B cell (primary cell): ENCODE data around the gene DPYSL4. TPM values are rescaled to one million over a fixed set of nuclear protein-coding genes. Genes with fewer than 3 reads are reported as not detected.

Experiments
- ATAC-seq: fragments of 200-7000 bp; cut with Tn5 transposase; one replicate; pipeline ENCODE4 v1.10.0; 2021; ENCODE audit warnings: low read depth, mild to moderate bottlenecking, moderate number of reproducible peaks, moderate library complexity
- CTCF ChIA-PET: fragments of 350-600 bp; sonication (Branson Sonifier 250); formaldehyde crosslinking; loops from one replicate; lab custom pipeline; 2021; ENCODE audit warnings: antibody characterized with exemption, inconsistent platforms; lab: Charles Lee
- POLR2A ChIA-PET: fragments of 350-600 bp; sonication (Branson Sonifier 250); formaldehyde crosslinking; loops from one replicate; lab custom pipeline; 2021; ENCODE audit warnings: antibody characterized with exemption; lab: Charles Lee
- DNase-seq: peaks from one replicate; pipeline ENCODE4 v3.0.0; 2013
- H2AFZ ChIP-seq: 2 replicates; pipeline ENCODE4 v1.6.1; 2012; ENCODE audit warnings: mild to moderate bottlenecking, low read depth, low read length; ENCODE audit not compliant: insufficient read depth, poor library complexity, severe bottlenecking
- H3K27ac ChIP-seq, 2 donors: 1 replicate in 1 of 2; 2 replicates in 1 of 2; pipeline ENCODE4 v1.5.1; 2012 to 2013; ENCODE audit warnings: low read length in 2 of 2, mild to moderate bottlenecking in 2 of 2, moderate library complexity in 1 of 2
- H3K27me3 ChIP-seq, 4 experiments: fragments of 200-600 bp in 1 of 4; sonication (generic) in 1 of 4; replicated peaks in 1 of 4; 1 replicate in 2 of 4; 2 replicates in 2 of 4; pipeline versions ENCODE4 v1.6.1 to v1.7.0; 2013 to 2016; ENCODE audit warnings: low read length in 3 of 4, mild to moderate bottlenecking in 2 of 4, mixed read lengths in 1 of 4, moderate library complexity in 1 of 4; ENCODE audit not compliant: insufficient read depth in 4 of 4, control insufficient read depth in 3 of 4; ENCODE audit errors: control extremely low read depth in 1 of 4
- H3K36me3 ChIP-seq, 2 experiments: replicated peaks in 1 of 2; 1 replicate in 1 of 2; 2 replicates in 1 of 2; pipeline versions ENCODE4 v1.6.1 to v1.7.1; 2013; ENCODE audit warnings: low read length in 1 of 2; ENCODE audit not compliant: insufficient read depth in 2 of 2, control insufficient read depth in 1 of 2; ENCODE audit errors: control extremely low read depth in 1 of 2, extremely low read depth in 1 of 2
- H3K4me1 ChIP-seq, 2 donors: fragments of 200-600 bp in 1 of 2; sonication (generic) in 1 of 2; 1 replicate in 1 of 2; 2 replicates in 1 of 2; pipeline versions ENCODE4 v1.5.1 to v1.6.1; 2013 to 2017; ENCODE audit warnings: low read length in 2 of 2; ENCODE audit not compliant: control insufficient read depth in 2 of 2, insufficient read depth in 2 of 2
- H3K4me2 ChIP-seq: replicated peaks from 2 replicates; pipeline ENCODE3; 2012; ENCODE audit warnings: mild to moderate bottlenecking, low read depth, low read length; ENCODE audit not compliant: poor library complexity, severe bottlenecking
- H3K4me3 ChIP-seq, 5 experiments: fragments of 200-600 bp in 1 of 5; sonication (generic) in 1 of 5; 1 replicate in 3 of 5; 2 replicates in 2 of 5; pipeline versions ENCODE4 v1.5.1 to v1.7.0; 2011 to 2016; ENCODE audit warnings: low read length in 4 of 5, mild to moderate bottlenecking in 4 of 5, low read depth in 2 of 5, control low read depth in 1 of 5, moderate library complexity in 1 of 5; ENCODE audit not compliant: insufficient read depth in 1 of 5; ENCODE audit errors: control extremely low read depth in 1 of 5, extremely low read depth in 1 of 5
- H3K79me2 ChIP-seq: fragments of 200-600 bp; sonication (generic); one replicate; pipeline ENCODE4 v1.6.0; 2016; ENCODE audit warnings: low read length; ENCODE audit not compliant: control insufficient read depth, insufficient read depth
- H3K9ac ChIP-seq: fragments of 200-600 bp; sonication (generic); 2 replicates; pipeline ENCODE4 v1.6.1; 2017; ENCODE audit warnings: mild to moderate bottlenecking, low read length, moderate library complexity
- H3K9me3 ChIP-seq, 3 donors: one replicate each; pipeline versions ENCODE4 v1.6.1 to v1.7.1; 2013; ENCODE audit warnings: low read length in 2 of 3; ENCODE audit not compliant: control insufficient read depth in 2 of 3, insufficient read depth in 1 of 3; ENCODE audit errors: control extremely low read depth in 1 of 3
- H4K20me1 ChIP-seq: 2 replicates; pipeline ENCODE4 v1.6.0; 2012; ENCODE audit warnings: mild to moderate bottlenecking, low read length; ENCODE audit not compliant: insufficient read depth, control insufficient read depth, poor library complexity, severe bottlenecking
- H3K27ac Mint-ChIP-seq: one replicate; pipeline ENCODE4 v1.8.0; 2021; ENCODE audit warnings: mixed read lengths
- H3K27me3 Mint-ChIP-seq: one replicate; pipeline ENCODE4 v1.8.0; 2021; ENCODE audit warnings: mixed read lengths
- H3K4me1 Mint-ChIP-seq: one replicate; pipeline ENCODE4 v1.8.0; 2021; ENCODE audit warnings: mixed read lengths
- H3K4me3 Mint-ChIP-seq: one replicate; pipeline ENCODE4 v1.8.0; 2021; ENCODE audit warnings: mixed read lengths
- H3K9me3 Mint-ChIP-seq: one replicate; pipeline ENCODE4 v1.8.0; 2022; ENCODE audit warnings: mixed read lengths; ENCODE audit not compliant: insufficient read depth
- EZH2 ChIP-seq: IDR thresholded peaks from 2 replicates; pipeline ENCODE4 v1.6.1; 2012; ENCODE audit warnings: borderline replicate concordance, low read depth, mild to moderate bottlenecking, moderate library complexity, low read length; ENCODE audit not compliant: insufficient read depth, poor library complexity, severe bottlenecking
- WGBS: methylation state at CpG from one replicate; pipeline ENCODE4 v1.1.5; 2013; ENCODE audit warnings: missing lambda C conversion rate; ENCODE audit not compliant: insufficient coverage; 5-methylcytosine and 5-hydroxymethylcytosine counted together
- intact Hi-C: fragments of 100-400 bp; cut with micrococcal nuclease; formaldehyde crosslinking; loops from one replicate; pipeline ENCODE4 v1.10.0; 2022
- polyA plus RNA-seq: library from polyadenylated mRNA; depleted of rRNA; stranded (reverse); fragments of >200 nt; gene quantifications from 2 replicates; pipeline ENCODE4 v1.2.3, GENCODE V29; 2012
- total RNA-seq, 2 donors: library from RNA; stranded (reverse); fragments of 120-200 nt in 1 of 2; gene quantifications; 1 replicate in 1 of 2; 2 replicates in 1 of 2; pipeline versions ENCODE4 v1.2.3 to v1.2.4, GENCODE V29; 2013 to 2022
- TF ChIP-seq, protein P1 (sequence below): fragments of 200-600 bp; IDR thresholded peaks from one replicate; pipeline ENCODE4 v1.8.0; 2022; ENCODE audit warnings: antibody characterized with exemption, mild to moderate bottlenecking

Gene DPYSL4
- total and polyA plus RNA-seq, 2 donors (not counting 1 experiment from before 2014, with no cell fraction given), result 0.03 to 0.22 TPM

DNA sequence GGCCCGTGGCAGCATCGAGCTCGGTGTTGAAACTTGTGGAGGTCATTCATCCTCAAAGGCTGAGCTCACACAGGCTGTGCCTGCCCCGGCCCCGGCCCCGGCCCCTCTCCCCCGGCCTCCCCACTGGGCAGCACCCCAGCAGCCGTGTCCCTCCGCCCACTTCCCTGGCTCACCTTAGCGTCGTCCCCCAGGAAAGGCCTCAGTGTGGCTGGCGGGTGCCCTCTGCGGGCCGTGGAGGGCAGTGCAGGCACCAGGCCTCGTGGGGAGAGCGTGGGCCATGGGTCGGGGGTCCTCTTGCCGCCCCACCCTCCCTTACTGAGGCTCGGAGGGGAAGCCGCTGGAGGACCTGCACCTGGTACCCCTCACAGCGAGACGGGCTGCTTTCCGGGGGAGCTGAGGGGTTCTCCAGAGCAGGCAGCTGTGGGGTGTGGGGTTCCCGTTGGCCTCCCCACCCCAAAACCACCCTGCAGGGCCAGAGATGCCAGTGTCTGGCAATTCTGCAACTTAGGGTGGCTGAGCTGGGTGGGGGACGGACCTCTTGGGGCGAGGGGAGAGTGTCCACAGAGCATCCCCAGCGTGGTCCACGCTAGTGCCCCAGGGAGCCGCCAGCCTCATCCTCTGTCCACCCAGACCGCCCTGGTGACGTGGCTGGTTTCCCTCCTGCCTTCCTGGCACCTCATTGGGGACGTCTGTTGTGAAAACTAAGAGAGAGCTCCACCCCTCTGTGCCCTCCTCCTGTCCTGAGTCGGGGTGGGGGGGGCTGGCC lies 44.2 kb upstream of the DPYSL4 start:
- Mint-ChIP-seq H3K4me1 (no peaks in the 10 kb centered on the region), H3K9me3 (no peaks in the 10 kb centered on the region), H3K4me3 (no peak overlapping the region), H3K27ac (no peak overlapping the region), H3K27me3 (peaks cover 3% of the 10 kb centered on the region)
- Histone ChIP-seq H3K9ac (no peak overlapping the region), H3K4me3 (no peak overlapping the region), H3K9me3 (peaks cover 0 to 11% (median 0%) of the 10 kb centered on the region in 3 donors), H3K27ac (no peak overlapping the region), H3K4me1 (peaks cover 0 to 2% of the 10 kb centered on the region in 2 donors), H3K4me2 (no peak overlapping the region), H3K36me3 (no peaks in the 10 kb centered on the region), H2AFZ (no peak overlapping the region), H3K27me3 (peaks cover 0 to 10% (median 0%) of the 10 kb centered on the region in 4 experiments), H4K20me1 (no peaks in the 10 kb centered on the region), H3K79me2 (no peaks in the 10 kb centered on the region)
- DNase-seq (peak; percentile 47), ATAC-seq (peak; percentile 73)
- CTCF ChIA-PET, result interaction anchor here (0.6 to 2.6 kb wide), 7 partner anchors 10 to 512 kb away, joined by 3 to 16 read pairs (median 4); no protein-coding TSS in a partner anchor
- intact Hi-C loops, result no loop called here
- 30% methylated on average over 23 of the region's 33 CpGs for WGBS
- POLR2A ChIA-PET, result no interaction called here
- TF ChIP-seq, protein P1, sequence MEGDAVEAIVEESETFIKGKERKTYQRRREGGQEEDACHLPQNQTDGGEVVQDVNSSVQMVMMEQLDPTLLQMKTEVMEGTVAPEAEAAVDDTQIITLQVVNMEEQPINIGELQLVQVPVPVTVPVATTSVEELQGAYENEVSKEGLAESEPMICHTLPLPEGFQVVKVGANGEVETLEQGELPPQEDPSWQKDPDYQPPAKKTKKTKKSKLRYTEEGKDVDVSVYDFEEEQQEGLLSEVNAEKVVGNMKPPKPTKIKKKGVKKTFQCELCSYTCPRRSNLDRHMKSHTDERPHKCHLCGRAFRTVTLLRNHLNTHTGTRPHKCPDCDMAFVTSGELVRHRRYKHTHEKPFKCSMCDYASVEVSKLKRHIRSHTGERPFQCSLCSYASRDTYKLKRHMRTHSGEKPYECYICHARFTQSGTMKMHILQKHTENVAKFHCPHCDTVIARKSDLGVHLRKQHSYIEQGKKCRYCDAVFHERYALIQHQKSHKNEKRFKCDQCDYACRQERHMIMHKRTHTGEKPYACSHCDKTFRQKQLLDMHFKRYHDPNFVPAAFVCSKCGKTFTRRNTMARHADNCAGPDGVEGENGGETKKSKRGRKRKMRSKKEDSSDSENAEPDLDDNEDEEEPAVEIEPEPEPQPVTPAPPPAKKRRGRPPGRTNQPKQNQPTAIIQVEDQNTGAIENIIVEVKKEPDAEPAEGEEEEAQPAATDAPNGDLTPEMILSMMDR, result peak; percentile 87
- no peak for TF ChIP-seq EZH2

DNA sequence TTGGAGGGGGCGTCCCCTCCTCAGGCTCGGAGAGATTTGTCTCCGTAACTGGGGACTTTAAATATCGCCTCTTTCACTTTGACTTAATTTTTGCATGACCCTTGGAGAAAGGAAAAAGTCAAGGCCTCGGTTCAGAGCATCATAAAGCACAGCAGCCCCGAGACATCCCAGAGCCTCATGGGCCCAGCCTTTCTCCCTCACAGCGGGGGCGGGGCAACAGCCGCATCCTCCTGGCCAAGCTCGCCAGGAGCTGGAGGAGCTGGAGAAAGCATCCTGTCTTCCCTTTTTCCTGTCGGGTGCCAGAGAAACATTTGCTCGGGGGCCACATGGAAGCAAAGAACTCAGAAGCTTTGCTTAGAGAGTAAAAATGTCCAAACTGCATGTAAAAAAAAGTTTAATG lies 43.6 kb upstream of the DPYSL4 start:
- Histone ChIP-seq H3K27me3 (peaks cover 0 to 10% (median 0%) of the 10 kb centered on the region in 4 experiments), H3K27ac (no peak overlapping the region), H3K9me3 (peaks cover 0 to 11% (median 0%) of the 10 kb centered on the region in 3 donors), H3K4me1 (peaks cover 0 to 2% of the 10 kb centered on the region in 2 donors), H3K79me2 (no peaks in the 10 kb centered on the region), H3K36me3 (no peaks in the 10 kb centered on the region), H4K20me1 (no peaks in the 10 kb centered on the region), H2AFZ (no peak overlapping the region), H3K9ac (no peak overlapping the region), H3K4me2 (no peak overlapping the region), H3K4me3 (no peak overlapping the region)
- DNase-seq (no peak), ATAC-seq (no peak)
- Mint-ChIP-seq H3K27ac (no peak overlapping the region), H3K27me3 (peaks cover 3% of the 10 kb centered on the region), H3K4me3 (no peak overlapping the region), H3K4me1 (no peaks in the 10 kb centered on the region), H3K9me3 (no peaks in the 10 kb centered on the region)
- intact Hi-C loops, result no loop called here
- TF ChIP-seq, protein P1, result no peak
- no peak for TF ChIP-seq EZH2
- 32% methylated on average over 10 of the region's 12 CpGs for WGBS
- ChIA-PET CTCF (interaction anchor here (1.0 to 2.6 kb wide), 5 partner anchors 9 to 310 kb away, joined by 3 to 16 read pairs (median 4); no protein-coding TSS in a partner anchor), POLR2A (no interaction called here)
